GM10248 (cell line): ENCODE measurements around the gene TXNDC15.
A peak's percentile ranks its signal among the peaks of the same experiment; 100 is the strongest.

Experiments used
- CTCF ChIA-PET: fragments of 300-600 bp; sonication (Branson Sonifier 250); formaldehyde crosslinking; extraction: SDS; loops from one replicate; lab custom pipeline; 2021; ENCODE audit warnings: antibody characterized with exemption; lab: Yijun Ruan, JAX
- POLR2A ChIA-PET: fragments of 350-650 bp; sonication (Branson Sonifier 250); formaldehyde crosslinking; extraction: SDS; loops from one replicate; lab custom pipeline; 2020; ENCODE audit warnings: antibody characterized with exemption; lab: Yijun Ruan, JAX
- DNase-seq: peaks from one replicate; pipeline ENCODE4 v3.0.0; 2012; ENCODE audit errors: extremely low spot score
- TF ChIP-seq, protein P1 (sequence below): IDR thresholded peaks from 2 replicates; pipeline ENCODE4 v1.5.1; 2012; ENCODE audit warnings: mild to moderate bottlenecking, low read depth; ENCODE audit errors: extremely low read depth, missing control alignments, control extremely low read depth

The TXNDC15 gene, protein sequence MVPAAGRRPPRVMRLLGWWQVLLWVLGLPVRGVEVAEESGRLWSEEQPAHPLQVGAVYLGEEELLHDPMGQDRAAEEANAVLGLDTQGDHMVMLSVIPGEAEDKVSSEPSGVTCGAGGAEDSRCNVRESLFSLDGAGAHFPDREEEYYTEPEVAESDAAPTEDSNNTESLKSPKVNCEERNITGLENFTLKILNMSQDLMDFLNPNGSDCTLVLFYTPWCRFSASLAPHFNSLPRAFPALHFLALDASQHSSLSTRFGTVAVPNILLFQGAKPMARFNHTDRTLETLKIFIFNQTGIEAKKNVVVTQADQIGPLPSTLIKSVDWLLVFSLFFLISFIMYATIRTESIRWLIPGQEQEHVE

DNA sequence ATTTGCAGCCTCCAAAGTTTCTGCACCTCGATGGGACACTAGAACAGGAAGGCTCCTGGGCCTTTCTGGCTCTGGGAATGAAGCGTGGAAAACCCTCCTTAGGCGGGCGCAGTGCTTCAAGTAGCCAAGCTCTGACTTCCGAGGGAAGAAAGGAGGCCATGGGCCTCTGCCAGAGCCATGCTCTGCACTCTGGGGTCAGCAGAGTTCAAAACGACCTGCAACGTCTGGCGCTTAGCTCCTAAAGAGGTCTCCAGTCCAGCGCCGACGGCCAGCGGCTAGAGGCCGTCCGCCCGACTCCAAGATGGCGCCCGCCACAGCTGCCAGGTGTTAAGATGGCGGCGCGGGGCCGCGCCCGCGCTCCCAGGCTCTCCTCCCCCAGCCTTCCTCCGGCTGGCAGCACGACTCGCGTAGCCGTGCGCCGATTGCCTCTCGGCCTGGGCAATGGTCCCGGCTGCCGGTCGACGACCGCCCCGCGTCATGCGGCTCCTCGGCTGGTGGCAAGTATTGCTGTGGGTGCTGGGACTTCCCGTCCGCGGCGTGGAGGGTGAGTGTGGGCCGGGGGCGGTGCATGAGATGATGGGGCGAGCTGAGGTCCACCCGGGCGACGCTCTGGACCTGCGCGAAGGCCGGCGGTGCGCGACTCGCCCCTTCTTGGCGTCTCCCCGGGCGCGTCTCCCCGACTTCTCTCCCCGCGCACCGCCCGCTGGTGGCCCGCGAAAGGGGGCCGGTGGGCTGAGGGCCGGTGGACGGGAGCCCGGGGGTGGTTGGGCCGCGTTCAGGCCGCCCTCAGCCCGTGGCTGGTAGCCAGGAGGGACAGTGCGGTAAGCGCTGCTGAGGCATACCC, at the start of gene TXNDC15:
Gene TXNDC15, plus strand, starts transcription at position 385 of the 844 bp plus-strand sequence. Its CDS starts 57 bp downstream, at position 442.
- POLR2A ChIA-PET, result interaction anchor here (0.5 to 2.0 kb wide), 3 partner anchors 11 to 137 kb away, joined by 5 to 6 read pairs (median 5); partner anchors contain the start of gene C5orf24
- CTCF ChIA-PET, result interaction anchor here (1.0 to 2.7 kb wide), 4 partner anchors 9 to 30 kb away, joined by 3 to 11 read pairs (median 6); partner anchors contain the start of gene PCBD2
- TF ChIP-seq, protein P1, sequence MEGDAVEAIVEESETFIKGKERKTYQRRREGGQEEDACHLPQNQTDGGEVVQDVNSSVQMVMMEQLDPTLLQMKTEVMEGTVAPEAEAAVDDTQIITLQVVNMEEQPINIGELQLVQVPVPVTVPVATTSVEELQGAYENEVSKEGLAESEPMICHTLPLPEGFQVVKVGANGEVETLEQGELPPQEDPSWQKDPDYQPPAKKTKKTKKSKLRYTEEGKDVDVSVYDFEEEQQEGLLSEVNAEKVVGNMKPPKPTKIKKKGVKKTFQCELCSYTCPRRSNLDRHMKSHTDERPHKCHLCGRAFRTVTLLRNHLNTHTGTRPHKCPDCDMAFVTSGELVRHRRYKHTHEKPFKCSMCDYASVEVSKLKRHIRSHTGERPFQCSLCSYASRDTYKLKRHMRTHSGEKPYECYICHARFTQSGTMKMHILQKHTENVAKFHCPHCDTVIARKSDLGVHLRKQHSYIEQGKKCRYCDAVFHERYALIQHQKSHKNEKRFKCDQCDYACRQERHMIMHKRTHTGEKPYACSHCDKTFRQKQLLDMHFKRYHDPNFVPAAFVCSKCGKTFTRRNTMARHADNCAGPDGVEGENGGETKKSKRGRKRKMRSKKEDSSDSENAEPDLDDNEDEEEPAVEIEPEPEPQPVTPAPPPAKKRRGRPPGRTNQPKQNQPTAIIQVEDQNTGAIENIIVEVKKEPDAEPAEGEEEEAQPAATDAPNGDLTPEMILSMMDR, result no peak
- peak; percentile 91 for DNase-seq

DNA sequence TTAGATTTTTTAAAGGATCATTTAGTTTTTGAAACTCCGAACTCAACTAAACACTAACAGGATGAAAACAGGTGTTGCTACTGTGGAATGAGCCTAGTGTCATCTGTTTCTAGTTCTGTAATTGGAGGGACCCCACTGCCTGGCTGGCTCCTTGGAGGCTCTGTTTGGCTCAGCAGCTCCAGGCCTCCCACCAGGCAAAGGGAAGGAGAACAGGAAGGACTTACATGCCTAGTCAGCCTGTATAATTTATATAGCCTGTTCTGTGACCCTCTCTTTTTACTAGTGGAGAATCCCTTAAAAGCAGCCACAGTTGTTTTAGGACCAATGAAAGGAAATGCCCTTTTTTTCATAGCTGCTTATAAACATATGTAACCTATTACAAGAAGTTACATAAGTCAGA, 49.5 kb upstream of the TXNDC15 start:
- ChIA-PET POLR2A (interaction anchor here (0.5 to 1.5 kb wide), 3 partner anchors 21 to 77 kb away, joined by 3 to 7 read pairs (median 4); partner anchors contain the start of gene C5orf24), CTCF (interaction anchor here (1.2 to 3.1 kb wide), 5 partner anchors 9 to 80 kb away, joined by 3 to 14 read pairs (median 4); partner anchors contain the start of genes C5orf24, DDX46 and PCBD2)
- TF ChIP-seq, protein P1, result no peak
- no peak for DNase-seq

DNA sequence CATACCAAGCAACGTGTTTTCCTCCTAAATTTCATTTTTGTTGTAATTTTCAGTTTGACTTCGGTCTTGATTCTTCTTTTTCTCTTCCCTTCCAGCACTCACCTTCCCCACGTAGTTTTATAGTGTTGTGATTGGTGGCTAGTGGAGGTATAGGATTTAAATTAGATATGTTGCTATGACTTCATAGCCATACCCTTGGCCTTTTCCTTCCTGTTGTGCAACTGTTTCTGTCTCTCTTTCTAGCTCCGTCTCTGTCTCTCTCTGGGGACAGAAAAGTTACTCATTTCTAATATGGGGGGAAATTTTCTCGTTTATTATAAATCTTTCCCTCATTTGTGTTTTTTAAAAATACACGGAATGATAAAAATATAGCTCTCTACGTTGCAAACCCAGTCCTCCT, 49.0 kb upstream of the TXNDC15 start:
- ChIA-PET POLR2A (interaction anchor here (0.5 to 1.5 kb wide), 2 partner anchors 20 to 77 kb away, joined by 3 to 4 read pairs; partner anchors contain the start of gene C5orf24), CTCF (interaction anchor here (1.0 to 3.1 kb wide), 7 partner anchors 8 to 79 kb away, joined by 4 to 14 read pairs (median 4); partner anchors contain the start of genes C5orf24 and PCBD2)
- peak; percentile 27 for DNase-seq
- TF ChIP-seq, protein P1, result no peak

DNA sequence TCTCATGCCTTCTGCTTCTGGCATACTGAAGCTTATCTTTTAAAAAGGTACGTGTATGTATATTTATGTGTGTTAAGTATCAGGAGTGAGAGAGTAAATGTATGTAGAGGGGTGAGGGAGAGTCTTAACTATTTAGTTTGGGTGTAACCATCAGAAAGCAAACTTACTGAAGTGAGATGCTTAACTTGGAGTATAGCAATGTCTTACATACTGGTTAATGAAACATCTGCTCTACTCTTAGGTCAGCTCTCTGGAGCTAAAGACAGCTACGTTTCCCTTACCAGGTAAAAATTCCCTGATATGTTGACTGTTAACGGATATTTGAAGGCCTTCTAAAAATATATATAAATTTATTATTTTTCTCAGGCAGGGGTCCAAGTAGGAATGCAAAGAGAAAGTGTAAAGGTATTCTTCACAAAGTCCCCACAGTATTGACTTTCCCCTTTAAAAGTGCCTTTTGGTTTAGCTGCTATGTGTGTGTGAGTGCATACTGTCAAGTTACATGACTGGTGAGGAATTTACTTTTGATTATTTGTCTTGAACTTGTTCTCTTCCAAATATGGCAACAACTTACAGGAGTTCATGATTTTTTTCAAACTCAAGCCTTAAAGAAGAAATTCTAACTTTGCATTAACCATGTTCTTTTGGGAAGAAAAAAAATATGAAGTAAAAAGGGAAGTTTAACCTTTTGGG, 40.7 kb upstream of the TXNDC15 start:
- ChIA-PET POLR2A (interaction anchor here (0.5 kb wide), 1 partner anchor 30 kb away, joined by 6 read pairs; no protein-coding TSS in a partner anchor), CTCF (interaction anchor here (1.2 to 3.0 kb wide), 3 partner anchors 8 to 71 kb away, joined by 3 to 14 read pairs (median 6); partner anchors contain the start of genes C5orf24 and PCBD2)
- DNase-seq, result no peak
- TF ChIP-seq, protein P1, result no peak

DNA sequence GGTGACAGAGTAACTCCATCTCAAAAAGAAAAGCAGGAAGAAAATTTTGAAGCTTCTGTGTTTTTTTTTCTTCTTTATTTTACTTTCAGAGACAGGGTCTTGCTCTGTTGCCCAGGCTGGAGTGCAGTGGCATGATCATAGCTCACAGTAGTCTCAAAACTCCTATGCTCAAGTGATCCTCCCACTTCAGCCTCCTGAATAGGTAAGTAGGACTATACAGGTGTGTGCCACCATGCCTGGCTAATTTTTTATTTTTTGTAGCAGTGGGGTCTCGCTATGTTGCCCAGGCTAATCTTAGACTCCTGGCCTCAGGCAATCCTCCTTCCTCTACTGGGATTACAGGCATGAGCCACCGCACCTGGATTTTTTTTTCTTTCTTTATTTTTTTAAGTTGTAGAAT, 38.5 kb upstream of the TXNDC15 start:
- ChIA-PET POLR2A (no interaction called here), CTCF (interaction anchor here (3.0 kb wide), 1 partner anchor 11 kb away, joined by 14 read pairs; no protein-coding TSS in a partner anchor)
- TF ChIP-seq, protein P1, result no peak
- no peak for DNase-seq
